PC-9 (cell line): ENCODE data around the gene TMPRSS7.

Source experiments
- EZH2 ChIP-seq: fragments of 200-600 bp; sonication (generic); IDR thresholded peaks from 2 replicates; pipeline ENCODE4 v1.8.0; 2017; ENCODE audit warnings: antibody characterized with exemption, low read depth
- TF ChIP-seq, protein P1 (sequence below): fragments of 200-600 bp; sonication (generic); conservative IDR thresholded peaks from 2 replicates; pipeline ENCODE4 v1.6.1; 2017; ENCODE audit warnings: mixed run types, antibody characterized with exemption, mild to moderate bottlenecking, moderate library complexity

DNA sequence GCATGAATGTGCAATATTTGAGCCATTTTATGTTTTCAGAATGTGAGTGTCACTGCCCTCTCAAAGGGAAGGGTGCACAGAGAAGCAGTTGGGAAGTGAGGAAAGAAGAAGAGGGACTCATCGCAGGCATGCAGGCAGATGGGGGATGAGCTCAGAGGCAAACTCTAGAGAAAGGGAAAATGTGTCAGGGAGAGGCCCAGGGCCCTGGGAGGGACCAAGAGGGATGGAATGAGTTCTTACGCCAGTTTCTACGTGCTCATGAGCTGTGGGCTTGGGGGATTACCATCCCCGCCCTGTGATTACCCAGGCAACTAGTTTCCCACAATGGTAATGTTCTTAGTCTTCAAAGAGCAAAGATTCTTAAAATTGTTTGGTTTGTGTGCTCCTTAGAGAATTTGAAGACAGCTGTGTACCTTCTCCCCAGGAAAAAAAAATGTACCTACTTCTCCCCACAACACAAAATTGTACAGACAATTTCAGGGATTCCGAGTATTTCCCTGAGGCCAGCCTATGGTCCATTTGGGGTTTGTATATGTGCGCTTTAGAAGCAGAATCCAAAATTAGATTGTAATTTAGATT, 80.7 kb downstream of the TMPRSS7 start:
- no peak for TF ChIP-seq EZH2
- TF ChIP-seq, protein P1, sequence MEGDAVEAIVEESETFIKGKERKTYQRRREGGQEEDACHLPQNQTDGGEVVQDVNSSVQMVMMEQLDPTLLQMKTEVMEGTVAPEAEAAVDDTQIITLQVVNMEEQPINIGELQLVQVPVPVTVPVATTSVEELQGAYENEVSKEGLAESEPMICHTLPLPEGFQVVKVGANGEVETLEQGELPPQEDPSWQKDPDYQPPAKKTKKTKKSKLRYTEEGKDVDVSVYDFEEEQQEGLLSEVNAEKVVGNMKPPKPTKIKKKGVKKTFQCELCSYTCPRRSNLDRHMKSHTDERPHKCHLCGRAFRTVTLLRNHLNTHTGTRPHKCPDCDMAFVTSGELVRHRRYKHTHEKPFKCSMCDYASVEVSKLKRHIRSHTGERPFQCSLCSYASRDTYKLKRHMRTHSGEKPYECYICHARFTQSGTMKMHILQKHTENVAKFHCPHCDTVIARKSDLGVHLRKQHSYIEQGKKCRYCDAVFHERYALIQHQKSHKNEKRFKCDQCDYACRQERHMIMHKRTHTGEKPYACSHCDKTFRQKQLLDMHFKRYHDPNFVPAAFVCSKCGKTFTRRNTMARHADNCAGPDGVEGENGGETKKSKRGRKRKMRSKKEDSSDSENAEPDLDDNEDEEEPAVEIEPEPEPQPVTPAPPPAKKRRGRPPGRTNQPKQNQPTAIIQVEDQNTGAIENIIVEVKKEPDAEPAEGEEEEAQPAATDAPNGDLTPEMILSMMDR, result no peak
